Endothelial cell of umbilical vein (primary cell): Measurements from ENCODE around the gene SPAG8. TPM values are rescaled to one million over a fixed set of nuclear protein-coding genes. Genes with fewer than 3 reads are reported as not detected.

Source experiments
- BruUV-seq: library from RNA; stranded (reverse); fragments of 400-500 nt; replicated peaks from 2 replicates; lab custom pipeline; 2021; lab: Mats Ljungman, UMichigan
- CTCF ChIA-PET: fragments of 300-600, 350-600 bp; sonication (Branson Sonifier 250); formaldehyde crosslinking; loops from one replicate; lab custom pipeline; 2021; ENCODE audit warnings: antibody characterized with exemption, inconsistent platforms; lab: Charles Lee
- POLR2A ChIA-PET: fragments of 300-600, 350-600 bp; sonication (Branson Sonifier 250); formaldehyde crosslinking; loops from one replicate; lab custom pipeline; 2021; ENCODE audit warnings: antibody characterized with exemption, inconsistent platforms; lab: Charles Lee
- DNase-seq: peaks from one replicate; pipeline ENCODE4 v3.0.0-alpha.2; 2011; ENCODE audit warnings: low read depth, low spot score
- FAIRE-seq: peaks from 2 replicates; lab custom pipeline; 2011; peaks lifted over from hg19 to GRCh38; lab: Jason Lieb, UNC
- H2AFZ ChIP-seq: 2 replicates; pipeline ENCODE4 v1.6.0; 2012; ENCODE audit warnings: low read depth, low read length, control low read depth, inconsistent platforms
- H3K27ac ChIP-seq: 2 replicates; pipeline ENCODE4 v1.5.1; 2011; ENCODE audit warnings: low read depth, mild to moderate bottlenecking, control low read depth, low read length, moderate library complexity; ENCODE audit not compliant: insufficient read depth
- H3K27me3 ChIP-seq, 2 experiments: 2 replicates each; pipeline versions ENCODE4 v1.6.0 to v1.6.1; 2011; ENCODE audit warnings: low read length in 2 of 2, mixed read lengths in 1 of 2; ENCODE audit not compliant: control insufficient read depth in 2 of 2, insufficient read depth in 2 of 2
- H3K36me3 ChIP-seq, 2 experiments: 2 replicates in 1 of 2; 3 replicates in 1 of 2; pipeline ENCODE4 v1.5.1; 2011; ENCODE audit warnings: low read length in 2 of 2, mild to moderate bottlenecking in 1 of 2, moderate library complexity in 1 of 2; ENCODE audit not compliant: control insufficient read depth in 2 of 2, insufficient read depth in 2 of 2; ENCODE audit errors: extremely low read depth in 1 of 2
- H3K4me1 ChIP-seq: 3 replicates; pipeline ENCODE4 v1.5.1; 2011; ENCODE audit warnings: mild to moderate bottlenecking, low read length; ENCODE audit not compliant: control insufficient read depth, insufficient read depth; ENCODE audit errors: extremely low read depth
- H3K4me2 ChIP-seq: 2 replicates; pipeline ENCODE4 v1.6.1; 2011; ENCODE audit warnings: low read length, control low read depth, mixed read lengths; ENCODE audit not compliant: insufficient read depth
- H3K4me3 ChIP-seq, 3 experiments: fragments of 200-600 bp in 1 of 3; sonication (generic), shearing (Covaris generic) in 1 of 3; replicated peaks in 1 of 3; 2 replicates each; pipeline ENCODE4 v1.5.1; 2011 to 2016; ENCODE audit warnings: control low read depth in 3 of 3, low read length in 3 of 3, mild to moderate bottlenecking in 2 of 3, inconsistent platforms in 1 of 3, low read depth in 1 of 3, moderate library complexity in 1 of 3; ENCODE audit not compliant: insufficient read depth in 1 of 3
- H3K79me2 ChIP-seq: 2 replicates; pipeline ENCODE4 v1.6.0; 2012; ENCODE audit warnings: low read length, inconsistent platforms; ENCODE audit not compliant: control insufficient read depth, insufficient read depth
- H3K9ac ChIP-seq: replicated peaks from 2 replicates; pipeline ENCODE3; 2011; ENCODE audit warnings: low read length, control low read depth; ENCODE audit not compliant: insufficient read depth; ENCODE audit errors: extremely low read depth
- H3K9me1 ChIP-seq: replicated peaks from 3 replicates; pipeline ENCODE4 v1.6.0; 2011; ENCODE audit warnings: mild to moderate bottlenecking, low read length; ENCODE audit not compliant: control insufficient read depth, insufficient read depth; ENCODE audit errors: extremely low read depth
- H3K9me3 ChIP-seq: replicated peaks from 2 replicates; pipeline ENCODE4 v1.5.1; 2012; ENCODE audit warnings: low read length, inconsistent platforms; ENCODE audit not compliant: control insufficient read depth, insufficient read depth
- H4K20me1 ChIP-seq: replicated peaks from 2 replicates; pipeline ENCODE3; 2011; ENCODE audit warnings: mild to moderate bottlenecking, low read length; ENCODE audit not compliant: control insufficient read depth, insufficient read depth; ENCODE audit errors: extremely low read depth
- EZH2 ChIP-seq: IDR thresholded peaks from 2 replicates; pipeline ENCODE4 v1.6.1; 2012; ENCODE audit warnings: borderline replicate concordance, low read depth, mild to moderate bottlenecking, moderate library complexity, low read length, inconsistent platforms; ENCODE audit not compliant: severe bottlenecking
- FOS ChIP-seq: IDR thresholded peaks from 2 replicates; pipeline ENCODE4 v1.6.1; 2011; ENCODE audit warnings: mild to moderate bottlenecking, low read length, moderate library complexity, borderline replicate concordance; ENCODE audit not compliant: insufficient read depth
- GATA2 ChIP-seq: IDR thresholded peaks from 2 replicates; pipeline ENCODE4 v1.7.0; 2011; ENCODE audit warnings: low read depth, mild to moderate bottlenecking, moderate library complexity, mixed read lengths, low read length; ENCODE audit not compliant: insufficient read length, insufficient read depth
- JUN ChIP-seq: IDR thresholded peaks from 2 replicates; pipeline ENCODE4 v1.6.1; 2011; ENCODE audit warnings: borderline replicate concordance, low read depth; ENCODE audit not compliant: insufficient read length, insufficient read depth
- MAX ChIP-seq: IDR thresholded peaks from 2 replicates; pipeline ENCODE4 v1.6.1; 2011; ENCODE audit not compliant: insufficient read depth, insufficient read length
- MYC ChIP-seq: IDR thresholded peaks from one replicate; pipeline ENCODE4 v1.6.1; 2011; ENCODE audit warnings: mild to moderate bottlenecking, low read depth, low read length
- POLR2A ChIP-seq: IDR thresholded peaks from 2 replicates; pipeline ENCODE4 v1.6.1; 2012; ENCODE audit warnings: low read depth, mild to moderate bottlenecking, control low read depth, low read length
- POLR2AphosphoS5 ChIP-seq: IDR thresholded peaks from 2 replicates; pipeline ENCODE4 v1.6.1; 2012; ENCODE audit warnings: low read depth, mild to moderate bottlenecking, control low read depth, low read length, moderate library complexity; ENCODE audit not compliant: insufficient read depth
- dilution Hi-C: fragments of 300-500 bp; cut with MboI; formaldehyde crosslinking; loops from one replicate; pipeline ENCODE4 v1.15.0; 2019; ENCODE audit warnings: low sequenced_read_pairs; ENCODE audit not compliant: extremely low pct_ligation_motif_present
- intact Hi-C: fragments of 100-400 bp; cut with micrococcal nuclease; formaldehyde crosslinking; loops from one replicate; pipeline ENCODE4 v1.10.0; 2022
- polyA plus RNA-seq, 4 experiments: library from polyadenylated mRNA; depleted of rRNA in 3 of 4; stranded (reverse) in 3 of 4; unstranded in 1 of 4; fragments of >200 nt; gene quantifications; 2 replicates each; pipeline versions ENCODE4 v1.2.1 to v1.2.3, GENCODE V29; 2011 to 2012; ENCODE audit warnings: missing spikeins in 1 of 4
- total RNA-seq: library from RNA; stranded (reverse); gene quantifications from 2 replicates; pipeline ENCODE4 v1.2.3, GENCODE V29; 2021
- TF ChIP-seq, protein P1 (sequence below), 2 donors: IDR thresholded peaks; 1 replicate in 1 of 2; 2 replicates in 1 of 2; pipeline ENCODE4 v1.5.1; 2011; ENCODE audit warnings: low read length in 2 of 2, mild to moderate bottlenecking in 2 of 2, moderate library complexity in 2 of 2, control low read depth in 1 of 2, inconsistent platforms in 1 of 2, low read depth in 1 of 2; ENCODE audit not compliant: insufficient read depth in 1 of 2; ENCODE audit errors: extremely low read depth in 1 of 2

The SPAG8 gene
- total and polyA plus RNA-seq, 2 donors (not counting 3 experiments of a cell fraction or from before 2014, with no cell fraction given), result 0.21 to 0.69 TPM

DNA sequence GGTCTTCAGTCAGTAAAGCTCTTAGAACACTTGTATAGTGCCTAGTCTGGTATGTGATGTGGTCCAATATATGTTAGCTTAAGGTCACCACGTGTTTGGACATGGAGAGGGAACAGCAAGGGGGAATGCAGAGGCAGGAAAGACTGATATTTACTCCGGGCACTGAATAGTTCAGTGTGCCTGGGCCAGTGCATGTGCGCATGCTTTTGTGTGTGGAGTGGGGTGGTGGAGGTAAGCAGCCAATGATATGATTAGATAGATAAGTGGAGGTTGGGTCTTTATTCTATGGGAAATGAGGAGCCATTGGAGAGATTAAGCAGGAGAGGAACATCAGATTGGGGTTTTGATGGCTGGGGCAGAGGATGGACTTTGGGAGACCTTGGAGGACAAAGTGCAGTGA, 44.1 kb upstream of the SPAG8 start:
- Histone ChIP-seq H3K9ac (no peak overlapping the region), H4K20me1 (no peaks in the 10 kb centered on the region), H3K4me2 (no peak overlapping the region), H2AFZ (no peak overlapping the region), H3K9me1 (no peaks in the 10 kb centered on the region), H3K27me3 (peaks cover 24 to 43% of the 10 kb centered on the region in 2 experiments), H3K9me3 (no peaks in the 10 kb centered on the region), H3K4me3 (no peak overlapping the region), H3K36me3 (no peaks in the 10 kb centered on the region), H3K4me1 (no peaks in the 10 kb centered on the region), H3K27ac (no peak overlapping the region), H3K79me2 (no peaks in the 10 kb centered on the region)
- no peak for FAIRE-seq
- no TSS peak for BruUV-seq
- dilution Hi-C loops (no loop called here), intact Hi-C loops (no loop called here)
- no peak for DNase-seq
- ChIA-PET CTCF (interaction anchor here (0.9 to 4.3 kb wide), 9 partner anchors 9 to 66 kb away, joined by 3 to 20 read pairs (median 5); partner anchors contain the start of genes FAM221B and TMEM8B), POLR2A (no interaction called here)
- TF ChIP-seq GATA2 (no peak), POLR2AphosphoS5 (no peak), MAX (no peak), EZH2 (no peak), POLR2A (no peak), MYC (no peak), FOS (no peak), JUN (no peak)
- TF ChIP-seq, protein P1, sequence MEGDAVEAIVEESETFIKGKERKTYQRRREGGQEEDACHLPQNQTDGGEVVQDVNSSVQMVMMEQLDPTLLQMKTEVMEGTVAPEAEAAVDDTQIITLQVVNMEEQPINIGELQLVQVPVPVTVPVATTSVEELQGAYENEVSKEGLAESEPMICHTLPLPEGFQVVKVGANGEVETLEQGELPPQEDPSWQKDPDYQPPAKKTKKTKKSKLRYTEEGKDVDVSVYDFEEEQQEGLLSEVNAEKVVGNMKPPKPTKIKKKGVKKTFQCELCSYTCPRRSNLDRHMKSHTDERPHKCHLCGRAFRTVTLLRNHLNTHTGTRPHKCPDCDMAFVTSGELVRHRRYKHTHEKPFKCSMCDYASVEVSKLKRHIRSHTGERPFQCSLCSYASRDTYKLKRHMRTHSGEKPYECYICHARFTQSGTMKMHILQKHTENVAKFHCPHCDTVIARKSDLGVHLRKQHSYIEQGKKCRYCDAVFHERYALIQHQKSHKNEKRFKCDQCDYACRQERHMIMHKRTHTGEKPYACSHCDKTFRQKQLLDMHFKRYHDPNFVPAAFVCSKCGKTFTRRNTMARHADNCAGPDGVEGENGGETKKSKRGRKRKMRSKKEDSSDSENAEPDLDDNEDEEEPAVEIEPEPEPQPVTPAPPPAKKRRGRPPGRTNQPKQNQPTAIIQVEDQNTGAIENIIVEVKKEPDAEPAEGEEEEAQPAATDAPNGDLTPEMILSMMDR (IDR thresholded peaks at IDR 0.05; ENCODE audit: extremely low read depth in 1 of 2, insufficient read depth in 1 of 2, low read depth in 1 of 2, low read length in 2 of 2), result no peak
